ENCODE data around the gene FIGN.

DNA sequence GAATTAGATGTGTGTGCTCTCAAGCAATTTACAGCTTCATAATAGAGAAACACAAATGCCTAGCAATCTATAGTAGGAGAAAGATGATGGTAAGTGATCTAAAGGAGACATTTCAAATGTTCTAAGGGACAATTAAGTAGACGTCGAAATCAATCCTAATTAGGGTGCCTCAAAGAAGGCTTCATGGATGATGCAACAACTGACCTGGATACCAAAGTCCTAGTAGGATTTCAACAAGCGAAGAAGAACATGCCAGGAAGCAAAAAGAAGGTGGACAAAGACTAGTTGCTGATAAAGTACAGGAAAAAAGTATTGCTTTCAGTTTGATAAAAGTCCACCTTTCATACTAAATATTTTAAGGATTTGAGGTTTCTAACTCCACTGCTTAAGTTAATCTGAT, 12.5 kb downstream of the FIGN start:
- TF ChIP-seq SP4 (CRISPR knock-in tag; IDR thresholded peaks at IDR 0.05), result no peak
- no peak for TF ChIP-seq JUND (CRISPR knock-in tag; IDR thresholded peaks at IDR 0.05)
- TF ChIP-seq, protein P1, sequence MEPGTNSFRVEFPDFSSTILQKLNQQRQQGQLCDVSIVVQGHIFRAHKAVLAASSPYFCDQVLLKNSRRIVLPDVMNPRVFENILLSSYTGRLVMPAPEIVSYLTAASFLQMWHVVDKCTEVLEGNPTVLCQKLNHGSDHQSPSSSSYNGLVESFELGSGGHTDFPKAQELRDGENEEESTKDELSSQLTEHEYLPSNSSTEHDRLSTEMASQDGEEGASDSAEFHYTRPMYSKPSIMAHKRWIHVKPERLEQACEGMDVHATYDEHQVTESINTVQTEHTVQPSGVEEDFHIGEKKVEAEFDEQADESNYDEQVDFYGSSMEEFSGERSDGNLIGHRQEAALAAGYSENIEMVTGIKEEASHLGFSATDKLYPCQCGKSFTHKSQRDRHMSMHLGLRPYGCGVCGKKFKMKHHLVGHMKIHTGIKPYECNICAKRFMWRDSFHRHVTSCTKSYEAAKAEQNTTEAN (CRISPR knock-in tag; conservative IDR thresholded peaks at IDR 0.05), result no peak
- TF ChIP-seq, protein P2, sequence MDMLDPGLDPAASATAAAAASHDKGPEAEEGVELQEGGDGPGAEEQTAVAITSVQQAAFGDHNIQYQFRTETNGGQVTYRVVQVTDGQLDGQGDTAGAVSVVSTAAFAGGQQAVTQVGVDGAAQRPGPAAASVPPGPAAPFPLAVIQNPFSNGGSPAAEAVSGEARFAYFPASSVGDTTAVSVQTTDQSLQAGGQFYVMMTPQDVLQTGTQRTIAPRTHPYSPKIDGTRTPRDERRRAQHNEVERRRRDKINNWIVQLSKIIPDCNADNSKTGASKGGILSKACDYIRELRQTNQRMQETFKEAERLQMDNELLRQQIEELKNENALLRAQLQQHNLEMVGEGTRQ (IDR thresholded peaks at IDR 0.05; ENCODE audit: low read depth, low read length), result no peak
- TF ChIP-seq, protein P2 (CRISPR knock-in tag; IDR thresholded peaks at IDR 0.05; ENCODE audit: borderline replicate concordance), result no peak
- TF ChIP-seq, protein P3, sequence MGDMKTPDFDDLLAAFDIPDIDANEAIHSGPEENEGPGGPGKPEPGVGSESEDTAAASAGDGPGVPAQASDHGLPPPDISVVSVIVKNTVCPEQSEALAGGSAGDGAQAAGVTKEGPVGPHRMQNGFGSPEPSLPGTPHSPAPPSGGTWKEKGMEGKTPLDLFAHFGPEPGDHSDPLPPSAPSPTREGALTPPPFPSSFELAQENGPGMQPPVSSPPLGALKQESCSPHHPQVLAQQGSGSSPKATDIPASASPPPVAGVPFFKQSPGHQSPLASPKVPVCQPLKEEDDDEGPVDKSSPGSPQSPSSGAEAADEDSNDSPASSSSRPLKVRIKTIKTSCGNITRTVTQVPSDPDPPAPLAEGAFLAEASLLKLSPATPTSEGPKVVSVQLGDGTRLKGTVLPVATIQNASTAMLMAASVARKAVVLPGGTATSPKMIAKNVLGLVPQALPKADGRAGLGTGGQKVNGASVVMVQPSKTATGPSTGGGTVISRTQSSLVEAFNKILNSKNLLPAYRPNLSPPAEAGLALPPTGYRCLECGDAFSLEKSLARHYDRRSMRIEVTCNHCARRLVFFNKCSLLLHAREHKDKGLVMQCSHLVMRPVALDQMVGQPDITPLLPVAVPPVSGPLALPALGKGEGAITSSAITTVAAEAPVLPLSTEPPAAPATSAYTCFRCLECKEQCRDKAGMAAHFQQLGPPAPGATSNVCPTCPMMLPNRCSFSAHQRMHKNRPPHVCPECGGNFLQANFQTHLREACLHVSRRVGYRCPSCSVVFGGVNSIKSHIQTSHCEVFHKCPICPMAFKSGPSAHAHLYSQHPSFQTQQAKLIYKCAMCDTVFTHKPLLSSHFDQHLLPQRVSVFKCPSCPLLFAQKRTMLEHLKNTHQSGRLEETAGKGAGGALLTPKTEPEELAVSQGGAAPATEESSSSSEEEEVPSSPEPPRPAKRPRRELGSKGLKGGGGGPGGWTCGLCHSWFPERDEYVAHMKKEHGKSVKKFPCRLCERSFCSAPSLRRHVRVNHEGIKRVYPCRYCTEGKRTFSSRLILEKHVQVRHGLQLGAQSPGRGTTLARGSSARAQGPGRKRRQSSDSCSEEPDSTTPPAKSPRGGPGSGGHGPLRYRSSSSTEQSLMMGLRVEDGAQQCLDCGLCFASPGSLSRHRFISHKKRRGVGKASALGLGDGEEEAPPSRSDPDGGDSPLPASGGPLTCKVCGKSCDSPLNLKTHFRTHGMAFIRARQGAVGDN (CRISPR knock-in tag; IDR thresholded peaks at IDR 0.05), result no peak
- TF ChIP-seq BHLHE40 (IDR thresholded peaks at IDR 0.05; ENCODE audit: low read length), result no peak
- no peak for TF ChIP-seq STAG1 (CRISPR knock-in tag; IDR thresholded peaks at IDR 0.05)
- no peak for TF ChIP-seq SNAPC2 (CRISPR knock-in tag; IDR thresholded peaks at IDR 0.05)

All from HepG2 (cell line).